HG03571 (cell line): ENCODE results near the gene PVALB.
A peak's percentile ranks its signal among the peaks of the same experiment; 100 is the strongest.

Experiments used
- ATAC-seq: cut with Tn5 transposase; IDR thresholded peaks from one replicate; pipeline ENCODE4 v1.9.1; 2021; ENCODE audit not compliant: unreplicated experiment

The PVALB gene

GRCh38 chr22:36816636-36817524 is at the start of gene PVALB:
Gene PVALB, minus strand, starts transcription at chr22:36817035. Its CDS starts 30 bp downstream, at chr22:36817005.
- ATAC-seq: no peak

- no peak for ATAC-seq
Measured at GRCh38 chr22:36865346-36865745, 48.5 kb upstream of the PVALB start.

GRCh38 chr22:36864454-36865215 is 47.8 kb upstream of the PVALB start:
- no peak for ATAC-seq

- ATAC-seq: no peak
Measured at GRCh38 chr22:36863979-36864378, 47.1 kb upstream of the PVALB start.

GRCh38 chr22:36863281-36863680 is 46.4 kb upstream of the PVALB start:
- no peak for ATAC-seq

GRCh38 chr22:36862251-36863242 is 45.7 kb upstream of the PVALB start:
- ATAC-seq: no peak

GRCh38 chr22:36860821-36861659 is 44.2 kb upstream of the PVALB start, which contains the start of gene NCF4:
Gene NCF4, plus strand, starts transcription at chr22:36861006. Its CDS starts 166 bp downstream, at chr22:36861172.
- ATAC-seq: peak; percentile 53

- ATAC-seq: no peak
Measured at GRCh38 chr22:36860438-36860820, 43.6 kb upstream of the PVALB start.

GRCh38 chr22:36860017-36860416 is 43.2 kb upstream of the PVALB start:
- no peak for ATAC-seq

GRCh38 chr22:36858966-36859365 is 42.1 kb upstream of the PVALB start:
- no peak for ATAC-seq

- ATAC-seq: no peak
Measured at GRCh38 chr22:36858156-36858555, 41.3 kb upstream of the PVALB start.

- ATAC-seq: no peak
Measured at GRCh38 chr22:36856792-36857135, 39.9 kb upstream of the PVALB start.

- no peak for ATAC-seq
Measured at GRCh38 chr22:36856121-36856791, 39.4 kb upstream of the PVALB start.

GRCh38 chr22:36855478-36855877 is 38.6 kb upstream of the PVALB start:
- ATAC-seq: no peak

- no peak for ATAC-seq
Measured at GRCh38 chr22:36853407-36854099, 36.7 kb upstream of the PVALB start.

- no peak for ATAC-seq
Measured at GRCh38 chr22:36852056-36852973, 35.5 kb upstream of the PVALB start.

- no peak for ATAC-seq
Measured at GRCh38 chr22:36850682-36851081, 33.8 kb upstream of the PVALB start.

GRCh38 chr22:36850056-36850455 is 33.2 kb upstream of the PVALB start:
- no peak for ATAC-seq
